SKM-1 treated with dmso at 0.1 percent for 144 hours (cell line): Measurements from ENCODE around the gene KCNJ6.
"Not testable (repeated sequence)": the region's sequence is repeated elsewhere in the genome, so short reads cannot be mapped to it uniquely, and the experiment has no call there.

Experiments
- DNase-seq: peaks from one replicate; lab custom pipeline; 2025; ENCODE audit not compliant: unreplicated experiment; lab: John Stamatoyannopoulos, UW

KCNJ6 gene

GRCh38 chr21:37686991-37687810, 229.1 kb downstream of the KCNJ6 start:
- DNase-seq, result no peak

- DNase-seq, result no peak
These were observed 231.7 kb downstream of the KCNJ6 start for GRCh38 chr21:37684547-37684946.

GRCh38 chr21:37684115-37684493, 232.2 kb downstream of the KCNJ6 start:
- no peak for DNase-seq

- no peak for DNase-seq
These were observed 232.7 kb downstream of the KCNJ6 start for GRCh38 chr21:37683396-37684114.

GRCh38 chr21:37682966-37683365, 233.3 kb downstream of the KCNJ6 start:
- no peak for DNase-seq

- no peak for DNase-seq
These were observed 239.3 kb downstream of the KCNJ6 start for GRCh38 chr21:37677006-37677405.

GRCh38 chr21:37675202-37675801, 241.0 kb downstream of the KCNJ6 start:
- peak; percentile 8 for DNase-seq

GRCh38 chr21:37673801-37674575, 242.3 kb downstream of the KCNJ6 start:
- no peak for DNase-seq

- no peak for DNase-seq
These were observed 244.9 kb downstream of the KCNJ6 start for GRCh38 chr21:37671381-37671780.

- DNase-seq, result no peak
These were observed 245.4 kb downstream of the KCNJ6 start for GRCh38 chr21:37670883-37671282.

GRCh38 chr21:37669249-37669648, 247.0 kb downstream of the KCNJ6 start:
- no peak for DNase-seq

GRCh38 chr21:37668462-37669239, 247.6 kb downstream of the KCNJ6 start:
- DNase-seq, result no peak

GRCh38 chr21:37667380-37667779, 248.9 kb downstream of the KCNJ6 start:
- DNase-seq, result no peak

- DNase-seq, result no peak
These were observed 250.8 kb downstream of the KCNJ6 start for GRCh38 chr21:37665230-37666024.

- not testable (repeated sequence) for DNase-seq
These were observed 254.0 kb downstream of the KCNJ6 start for GRCh38 chr21:37662227-37662626.

- no peak for DNase-seq
These were observed 255.5 kb downstream of the KCNJ6 start for GRCh38 chr21:37660709-37661108.

GRCh38 chr21:37659874-37660273, 256.4 kb downstream of the KCNJ6 start:
- no peak for DNase-seq

GRCh38 chr21:37658817-37659458, 257.3 kb downstream of the KCNJ6 start:
- DNase-seq, result no peak

- DNase-seq, result no peak
These were observed 258.0 kb downstream of the KCNJ6 start for GRCh38 chr21:37658121-37658816.
